CD4-positive, alpha-beta T cell treated with Interleukin-21 for 1 hour (primary cell): ENCODE measurements around the gene ARHGDIA.

Experiments used
- DNase-seq: peaks from one replicate; pipeline ENCODE4 v3.0.0-alpha.2; 2020

Gene ARHGDIA

GRCh38 chr17:81821147-81821546 lies 50.0 kb downstream of the ARHGDIA start:
- no peak for DNase-seq

GRCh38 chr17:81819708-81820107 lies 51.4 kb downstream of the ARHGDIA start:
- no peak for DNase-seq

DNA sequence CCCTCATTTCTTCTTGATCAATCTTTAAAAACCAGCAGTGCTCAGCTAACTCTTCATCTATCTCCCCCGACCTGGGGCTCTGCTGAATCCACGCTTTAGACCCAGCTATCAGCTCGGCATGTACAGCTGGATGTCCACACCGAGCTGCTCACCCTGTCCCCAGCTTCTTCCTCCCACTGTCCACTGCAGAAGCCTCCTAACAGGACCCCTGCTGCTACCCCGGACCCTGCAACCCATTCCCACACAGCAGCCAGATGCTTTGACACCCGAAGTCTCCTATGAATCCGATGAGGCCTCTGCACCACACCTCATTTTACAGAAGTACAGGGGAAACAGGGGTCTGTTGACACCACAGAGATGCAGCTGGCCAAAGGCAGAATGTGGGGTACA lies 53.4 kb downstream of the ARHGDIA start:
- DNase-seq: no peak
